ENCODE results near the gene UBE2I.

DNA sequence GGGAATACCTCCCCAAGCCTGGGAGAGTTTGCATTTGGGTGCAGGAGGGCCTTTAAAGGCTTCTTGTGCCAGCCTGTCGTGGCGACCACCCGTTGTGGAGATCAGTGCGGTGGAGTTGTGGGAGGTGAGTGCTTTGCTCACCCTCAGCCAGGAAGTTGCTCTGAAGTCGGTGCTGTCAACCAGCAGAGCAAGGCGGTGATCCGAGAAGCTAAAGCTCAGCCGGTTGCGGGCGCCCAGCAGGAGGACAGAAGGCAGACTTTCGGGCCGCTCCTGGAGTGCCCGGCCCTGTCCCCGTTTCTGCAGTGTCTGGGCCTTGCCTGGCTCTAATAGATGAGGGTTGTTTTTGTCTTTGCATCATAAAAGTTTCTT lies 1.4 kb downstream of the UBE2I start:
- TF ChIP-seq, protein P1, sequence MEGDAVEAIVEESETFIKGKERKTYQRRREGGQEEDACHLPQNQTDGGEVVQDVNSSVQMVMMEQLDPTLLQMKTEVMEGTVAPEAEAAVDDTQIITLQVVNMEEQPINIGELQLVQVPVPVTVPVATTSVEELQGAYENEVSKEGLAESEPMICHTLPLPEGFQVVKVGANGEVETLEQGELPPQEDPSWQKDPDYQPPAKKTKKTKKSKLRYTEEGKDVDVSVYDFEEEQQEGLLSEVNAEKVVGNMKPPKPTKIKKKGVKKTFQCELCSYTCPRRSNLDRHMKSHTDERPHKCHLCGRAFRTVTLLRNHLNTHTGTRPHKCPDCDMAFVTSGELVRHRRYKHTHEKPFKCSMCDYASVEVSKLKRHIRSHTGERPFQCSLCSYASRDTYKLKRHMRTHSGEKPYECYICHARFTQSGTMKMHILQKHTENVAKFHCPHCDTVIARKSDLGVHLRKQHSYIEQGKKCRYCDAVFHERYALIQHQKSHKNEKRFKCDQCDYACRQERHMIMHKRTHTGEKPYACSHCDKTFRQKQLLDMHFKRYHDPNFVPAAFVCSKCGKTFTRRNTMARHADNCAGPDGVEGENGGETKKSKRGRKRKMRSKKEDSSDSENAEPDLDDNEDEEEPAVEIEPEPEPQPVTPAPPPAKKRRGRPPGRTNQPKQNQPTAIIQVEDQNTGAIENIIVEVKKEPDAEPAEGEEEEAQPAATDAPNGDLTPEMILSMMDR (IDR thresholded peaks at IDR 0.05; ENCODE audit: borderline replicate concordance, extremely low read depth, low read length, poor library complexity, severe bottlenecking): no peak
- TF ChIP-seq EZH2 (IDR thresholded peaks at IDR 0.05; ENCODE audit: borderline replicate concordance, low read depth, low read length, severe bottlenecking): no peak
